Immature natural killer cell (primary cell): ENCODE data around the gene ERVH48-1. TPM values are rescaled to one million over a fixed set of nuclear protein-coding genes. Genes with fewer than 3 reads are reported as not detected.
"Not testable (repeated sequence)": the region's sequence is repeated elsewhere in the genome, so short reads cannot be mapped to it uniquely, and the experiment has no call there.

Experiments used
- DNase-seq, 3 donors: peaks; one replicate each; pipeline ENCODE4 v3.0.0; 2022; ENCODE audit warnings: mixed read lengths in 1 of 3
- H3K27ac Mint-ChIP-seq, 6 donors: one replicate each; pipeline ENCODE4 v1.8.0; 2020; ENCODE audit warnings: mixed read lengths in 6 of 6, mild to moderate bottlenecking in 5 of 6, inconsistent platforms in 4 of 6, moderate library complexity in 3 of 6
- H3K27me3 Mint-ChIP-seq, 3 donors: one replicate each; pipeline ENCODE4 v1.8.0; 2020 to 2021; ENCODE audit warnings: low read depth in 3 of 3, mild to moderate bottlenecking in 3 of 3, mixed read lengths in 3 of 3, moderate library complexity in 3 of 3, inconsistent platforms in 1 of 3
- H3K36me3 Mint-ChIP-seq, 3 donors: one replicate each; pipeline ENCODE4 v1.8.0; 2020; ENCODE audit warnings: mixed read lengths in 3 of 3, inconsistent platforms in 2 of 3, mild to moderate bottlenecking in 2 of 3
- H3K4me1 Mint-ChIP-seq, 2 donors: one replicate each; pipeline ENCODE4 v1.8.0; 2020; ENCODE audit warnings: inconsistent platforms in 2 of 2, mild to moderate bottlenecking in 2 of 2, mixed read lengths in 2 of 2, moderate library complexity in 1 of 2
- H3K4me3 Mint-ChIP-seq, 5 donors: one replicate each; pipeline ENCODE4 v1.8.0; 2020; ENCODE audit warnings: mild to moderate bottlenecking in 5 of 5, mixed read lengths in 5 of 5, inconsistent platforms in 3 of 5, moderate library complexity in 3 of 5
- H3K9me3 Mint-ChIP-seq, 6 donors: one replicate each; pipeline ENCODE4 v1.8.0; 2020; ENCODE audit warnings: mild to moderate bottlenecking in 6 of 6, mixed read lengths in 6 of 6, inconsistent platforms in 4 of 6, moderate library complexity in 3 of 6
- polyA plus RNA-seq, 3 donors: library from polyadenylated mRNA; unstranded; fragments of 300-500 nt; fragmentation: Illumina TruSeq; gene quantifications; one replicate each; pipeline ENCODE4 v1.2.3, GENCODE V29; 2021

The ERVH48-1 gene
- polyA plus RNA-seq, 3 donors from 2014 or later = not detected

- not testable (repeated sequence) for DNase-seq, H3K27me3 Mint-ChIP-seq, H3K36me3 Mint-ChIP-seq, H3K9me3 Mint-ChIP-seq, H3K4me3 Mint-ChIP-seq, H3K27ac Mint-ChIP-seq
- peaks cover 14 to 17% of the 10 kb centered on the region in 2 donors for H3K4me1 Mint-ChIP-seq
These were observed 32.7 kb upstream of the ERVH48-1 start for GRCh38 chr21:42958122-42958521.

- peaks cover 14 to 17% of the 10 kb centered on the region in 2 donors for H3K4me1 Mint-ChIP-seq
- no peak overlapping the region for H3K4me3 Mint-ChIP-seq
- peaks cover 0 to 6% (median 3%) of the 10 kb centered on the region in 3 donors for H3K27me3 Mint-ChIP-seq
- H3K9me3 Mint-ChIP-seq = no peaks in the 10 kb centered on the region
- H3K36me3 Mint-ChIP-seq = no peaks in the 10 kb centered on the region
- DNase-seq = no peak
- H3K27ac Mint-ChIP-seq = no peak overlapping the region
These were observed 31.6 kb upstream of the ERVH48-1 start for GRCh38 chr21:42956824-42957630.

GRCh38 chr21:42951193-42951592 lies 25.8 kb upstream of the ERVH48-1 start:
- not testable (repeated sequence) for DNase-seq, H3K4me1 Mint-ChIP-seq, H3K36me3 Mint-ChIP-seq, H3K27me3 Mint-ChIP-seq, H3K9me3 Mint-ChIP-seq, H3K27ac Mint-ChIP-seq, H3K4me3 Mint-ChIP-seq

GRCh38 chr21:42949094-42949755 lies 23.8 kb upstream of the ERVH48-1 start:
- H3K27me3 Mint-ChIP-seq, H3K9me3 Mint-ChIP-seq, DNase-seq, H3K4me1 Mint-ChIP-seq, H3K36me3 Mint-ChIP-seq, H3K27ac Mint-ChIP-seq: not testable (repeated sequence)
- H3K4me3 Mint-ChIP-seq = peak overlapping the region in 1 of 5 donors; percentile 20

GRCh38 chr21:42942244-42942643 lies 16.8 kb upstream of the ERVH48-1 start:
- H3K36me3 Mint-ChIP-seq = peaks cover 0 to 4% (median 0%) of the 10 kb centered on the region in 3 donors
- H3K4me1 Mint-ChIP-seq = no peaks in the 10 kb centered on the region
- H3K27ac Mint-ChIP-seq = no peak overlapping the region

GRCh38 chr21:42941696-42942085 lies 16.3 kb upstream of the ERVH48-1 start:
- no peak overlapping the region for H3K27ac Mint-ChIP-seq
- no peaks in the 10 kb centered on the region for H3K4me1 Mint-ChIP-seq

More at GRCh38 chr21:42942244-42942643, 16.8 kb upstream of the ERVH48-1 start:
- no peaks in the 10 kb centered on the region for H3K9me3 Mint-ChIP-seq
- DNase-seq = no peak
- peaks cover 0 to 4% (median 0%) of the 10 kb centered on the region in 3 donors for H3K27me3 Mint-ChIP-seq
- no peak overlapping the region for H3K4me3 Mint-ChIP-seq

GRCh38 chr21:42939582-42940413 lies 14.4 kb upstream of the ERVH48-1 start:
- no peak overlapping the region for H3K4me3 Mint-ChIP-seq
- DNase-seq = no peak
- H3K27me3 Mint-ChIP-seq = peaks cover 0 to 4% (median 0%) of the 10 kb centered on the region in 3 donors
- H3K36me3 Mint-ChIP-seq = peaks cover 0 to 4% (median 0%) of the 10 kb centered on the region in 3 donors
- no peaks in the 10 kb centered on the region for H3K4me1 Mint-ChIP-seq
- H3K27ac Mint-ChIP-seq = no peak overlapping the region
- no peaks in the 10 kb centered on the region for H3K9me3 Mint-ChIP-seq

More at GRCh38 chr21:42941696-42942085, 16.3 kb upstream of the ERVH48-1 start:
- Mint-ChIP-seq H3K9me3 (no peaks in the 10 kb centered on the region), H3K36me3 (peaks cover 0 to 4% (median 0%) of the 10 kb centered on the region in 3 donors), H3K4me3 (no peak overlapping the region), H3K27me3 (peaks cover 0 to 4% (median 0%) of the 10 kb centered on the region in 3 donors)
- no peak for DNase-seq

GRCh38 chr21:42938606-42938995 lies 13.2 kb upstream of the ERVH48-1 start:
- H3K36me3 Mint-ChIP-seq = not testable (repeated sequence)

GRCh38 chr21:42937960-42938605 lies 12.7 kb upstream of the ERVH48-1 start:
- H3K27me3 Mint-ChIP-seq = peaks cover 0 to 4% (median 0%) of the 10 kb centered on the region in 3 donors
- H3K4me3 Mint-ChIP-seq = no peak overlapping the region
- no peaks in the 10 kb centered on the region for H3K4me1 Mint-ChIP-seq
- no peaks in the 10 kb centered on the region for H3K9me3 Mint-ChIP-seq
- H3K27ac Mint-ChIP-seq = no peak overlapping the region
- H3K36me3 Mint-ChIP-seq = peaks cover 0 to 4% (median 0%) of the 10 kb centered on the region in 3 donors
- DNase-seq = no peak

More at GRCh38 chr21:42938606-42938995, 13.2 kb upstream of the ERVH48-1 start:
- not testable (repeated sequence) for H3K4me3 Mint-ChIP-seq, DNase-seq, H3K27ac Mint-ChIP-seq, H3K4me1 Mint-ChIP-seq, H3K27me3 Mint-ChIP-seq, H3K9me3 Mint-ChIP-seq

- H3K27me3 Mint-ChIP-seq, H3K27ac Mint-ChIP-seq, H3K4me1 Mint-ChIP-seq, H3K4me3 Mint-ChIP-seq, H3K36me3 Mint-ChIP-seq, H3K9me3 Mint-ChIP-seq, DNase-seq: not testable (repeated sequence)
These were observed 11.9 kb upstream of the ERVH48-1 start for GRCh38 chr21:42937034-42937940.

- not testable (repeated sequence) for H3K4me3 Mint-ChIP-seq, H3K4me1 Mint-ChIP-seq, H3K36me3 Mint-ChIP-seq, DNase-seq, H3K9me3 Mint-ChIP-seq, H3K27ac Mint-ChIP-seq, H3K27me3 Mint-ChIP-seq
These were observed 10.9 kb upstream of the ERVH48-1 start for GRCh38 chr21:42936360-42936759.

- H3K9me3 Mint-ChIP-seq, H3K36me3 Mint-ChIP-seq, DNase-seq, H3K27ac Mint-ChIP-seq, H3K4me1 Mint-ChIP-seq, H3K4me3 Mint-ChIP-seq, H3K27me3 Mint-ChIP-seq: not testable (repeated sequence)
These were observed 8.5 kb upstream of the ERVH48-1 start for GRCh38 chr21:42933973-42934372.
